Activated naive CD4-positive, alpha-beta T cell (primary cell): ENCODE measurements around the gene PET117.
"Not testable (repeated sequence)": the region's sequence is repeated elsewhere in the genome, so short reads cannot be mapped to it uniquely, and the experiment has no call there.

Source experiments
- DNase-seq, 4 experiments: peaks; one replicate each; lab custom pipeline; 2025; lab: John Stamatoyannopoulos, UW

Gene PET117

DNA sequence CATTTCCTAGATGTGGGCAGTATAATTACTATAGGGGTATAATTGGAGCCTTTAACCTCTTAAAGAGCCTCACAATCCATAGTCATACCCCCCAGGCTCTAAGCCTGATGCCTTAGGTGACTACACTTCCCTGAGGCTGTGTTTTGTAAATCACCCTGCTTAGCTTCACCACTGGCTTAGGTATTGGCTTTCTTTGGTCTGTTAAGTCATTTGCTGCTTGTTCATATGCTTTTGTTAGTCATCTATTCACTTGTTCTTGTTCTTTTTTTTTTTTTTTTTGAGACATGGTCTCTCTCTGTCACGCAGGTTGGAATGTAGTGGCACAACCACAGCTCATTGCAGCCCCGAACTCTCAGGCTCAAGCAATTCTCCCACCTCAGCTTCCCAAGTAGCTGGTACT lies 26.7 kb downstream of the PET117 start:
- no peak for DNase-seq

DNA sequence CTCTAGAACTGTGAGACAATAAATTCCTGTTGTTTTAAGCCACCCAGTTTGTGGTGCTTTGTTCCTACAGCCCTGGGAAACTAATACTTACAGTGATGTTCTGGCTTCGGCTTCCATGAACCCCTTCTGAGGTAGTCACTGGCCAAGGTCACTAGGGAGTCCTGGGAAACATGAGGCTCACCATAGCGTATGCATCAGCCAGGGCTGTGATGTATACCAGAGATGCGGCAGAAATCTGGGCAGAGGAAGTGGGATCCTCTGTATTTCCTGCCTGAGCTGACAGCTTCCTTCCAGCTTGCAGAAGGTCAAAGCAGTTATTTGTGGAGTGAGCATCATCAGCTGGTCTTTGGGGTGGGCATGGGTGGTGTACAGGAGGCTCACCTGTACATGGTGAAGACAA lies 27.9 kb downstream of the PET117 start:
- no peak for DNase-seq

GRCh38 chr20:18166241-18166881 lies 28.7 kb downstream of the PET117 start:
- DNase-seq: no peak

DNA sequence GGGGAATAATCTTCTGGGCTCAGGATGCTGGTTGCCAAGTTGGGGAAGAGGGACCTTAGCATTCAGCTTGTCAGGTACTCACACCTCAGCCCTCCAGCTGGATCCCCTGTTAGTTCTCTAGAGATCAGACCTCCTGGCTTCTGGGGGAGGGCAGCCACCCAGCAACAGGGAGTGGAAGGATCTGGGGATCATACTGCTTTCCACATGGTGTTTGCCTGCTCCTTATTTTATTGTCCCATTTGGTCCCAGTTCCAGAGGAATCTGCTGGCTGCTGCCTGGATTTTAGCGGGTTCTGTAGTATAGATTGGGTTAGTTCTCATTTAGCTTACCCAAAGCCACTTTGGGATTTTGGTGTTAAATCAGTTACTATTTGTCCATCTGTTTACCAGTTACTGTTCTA lies 29.3 kb downstream of the PET117 start:
- DNase-seq: no peak

GRCh38 chr20:18172379-18172778 lies 34.7 kb downstream of the PET117 start:
- DNase-seq: no peak

GRCh38 chr20:18174906-18175683 lies 37.4 kb downstream of the PET117 start:
- no peak for DNase-seq

GRCh38 chr20:18176318-18176785 lies 38.7 kb downstream of the PET117 start:
- no peak for DNase-seq

DNA sequence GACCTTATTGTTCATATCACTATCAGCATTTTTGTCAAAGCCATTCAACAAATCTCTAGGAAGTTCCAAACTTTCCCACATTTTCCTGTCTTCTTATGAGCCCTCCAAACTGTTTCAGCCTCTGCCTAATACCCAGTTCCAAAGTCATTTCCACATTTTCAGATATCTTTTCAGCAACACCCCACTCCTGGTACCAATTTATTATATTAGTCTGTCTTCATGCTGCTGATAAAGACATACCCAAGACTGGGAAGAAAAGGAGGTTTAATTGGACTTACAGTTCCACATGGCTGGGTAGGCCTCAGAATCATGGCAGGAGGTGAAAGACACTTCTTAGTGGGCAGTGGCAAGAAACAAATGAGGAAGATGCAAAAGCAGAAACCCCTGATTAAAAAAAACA lies 42.7 kb downstream of the PET117 start:
- DNase-seq: not testable (repeated sequence)

DNA sequence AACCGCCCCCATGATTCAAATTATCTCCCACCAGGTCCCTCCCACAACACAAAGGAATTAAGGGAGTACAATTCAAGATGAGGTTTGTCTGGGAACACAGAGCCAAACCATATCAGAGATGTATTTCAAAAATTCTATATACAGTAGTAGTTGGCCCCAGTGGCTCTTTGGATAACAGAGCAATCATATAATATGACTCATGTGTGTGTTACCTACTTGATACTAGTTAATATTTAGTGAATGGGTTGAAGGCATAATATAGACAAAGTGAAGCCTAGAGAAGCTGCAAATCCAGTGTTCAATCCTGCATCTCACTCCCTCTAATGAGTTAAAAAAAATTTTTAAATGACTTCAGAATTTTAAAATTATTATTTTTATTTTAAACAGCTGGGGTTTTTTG lies 43.2 kb downstream of the PET117 start:
- no peak for DNase-seq

GRCh38 chr20:18187020-18187419 lies 49.4 kb downstream of the PET117 start:
- no peak for DNase-seq

DNA sequence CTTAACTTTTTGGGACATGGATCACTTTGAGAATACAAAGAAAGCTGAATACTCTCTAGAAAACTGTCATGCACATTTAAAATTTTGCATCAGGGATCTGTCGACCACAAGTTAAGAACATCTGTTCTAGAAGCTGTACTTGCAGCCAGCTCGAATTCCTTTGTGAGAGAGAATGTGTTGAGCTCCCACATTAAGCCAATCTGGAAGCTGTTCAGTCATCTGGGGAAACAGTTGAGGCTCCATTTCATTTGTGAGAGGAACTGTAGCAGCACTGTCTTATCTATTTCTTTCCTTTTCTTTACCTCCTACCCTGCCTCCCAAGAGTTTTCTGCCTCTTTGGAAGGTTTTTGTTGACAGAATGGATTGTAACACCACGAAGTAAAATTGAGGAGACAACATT lies 50.8 kb downstream of the PET117 start:
- no peak for DNase-seq

- DNase-seq: no peak
Measured at GRCh38 chr20:18190338-18191233, 52.9 kb downstream of the PET117 start.

DNA sequence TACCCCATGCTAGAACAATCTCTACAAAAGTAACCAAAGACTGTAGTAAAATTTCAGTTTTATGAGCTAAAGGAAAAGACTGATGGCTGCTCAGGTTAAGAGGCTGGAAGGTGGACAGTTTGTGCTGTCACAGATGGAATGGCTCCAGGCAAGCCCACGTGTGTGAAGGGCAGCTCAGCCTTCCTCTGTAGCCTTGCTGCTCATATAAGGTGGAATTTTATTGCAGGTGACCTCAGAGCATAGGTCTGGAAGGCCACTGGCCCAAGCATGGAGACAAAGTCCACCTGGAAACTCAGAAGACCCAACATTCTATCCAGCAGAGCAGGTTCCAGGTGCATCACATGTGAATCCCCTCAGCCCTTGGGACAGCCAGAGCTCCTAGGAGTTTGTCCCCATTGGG lies 53.6 kb downstream of the PET117 start:
- DNase-seq: no peak
